Motor neuron (in vitro differentiated cells): ENCODE data around the gene TSPAN10. TPM values are rescaled to one million over a fixed set of nuclear protein-coding genes. Genes with fewer than 3 reads are reported as not detected.

Experiments
- ATAC-seq, 8 experiments: fragments of 200-7000 bp; cut with Tn5 transposase; replicated peaks in 6 of 8; 2 replicates each; pipeline ENCODE4 v1.8.0; 2021; ENCODE audit warnings: mild to moderate bottlenecking in 8 of 8, moderate library complexity in 8 of 8
- H3K27ac ChIP-seq, 2 donors: fragments of 250-450 bp; sonication (Bioruptor Pico); 2 replicates each; pipeline ENCODE4 v1.9.0; 2021; ENCODE audit warnings: antibody characterized with exemption in 2 of 2, mild to moderate bottlenecking in 2 of 2, moderate library complexity in 1 of 2
- H3K4me1 ChIP-seq, 2 donors: fragments of 250-450 bp; sonication (Bioruptor Pico); replicated peaks in 1 of 2; 2 replicates each; pipeline ENCODE4 v1.6.1; 2021; ENCODE audit warnings: antibody characterized with exemption in 2 of 2, mild to moderate bottlenecking in 2 of 2, moderate library complexity in 1 of 2
- H3K4me3 ChIP-seq, 5 donors: fragments of 250-450 bp; sonication (Bioruptor Pico); 2 replicates each; pipeline ENCODE4 v1.9.0; 2021; ENCODE audit warnings: antibody characterized with exemption in 5 of 5, mild to moderate bottlenecking in 5 of 5, moderate library complexity in 4 of 5
- WGBS, 10 experiments: fragments of 450-650 bp; shearing (Covaris generic); methylation state at CpG; one replicate each; pipeline ENCODE4 v1.0.0; 2022; 5-methylcytosine and 5-hydroxymethylcytosine counted together
- in situ Hi-C, 9 experiments: fragments of 400-800 bp; cut with MboI; loops; one replicate each; pipeline ENCODE4 v1.15.0; 2021; ENCODE audit warnings: low sequenced_read_pairs in 9 of 9, low pct_unique_long_range_greater_than_20kb in 2 of 9; ENCODE audit not compliant: unreplicated experiment in 9 of 9
- total RNA-seq, 8 experiments: library from RNA; unstranded; fragments of 300-600 nt; gene quantifications; 2 replicates each; pipeline versions ENCODE4 v1.2.3 to v1.2.4, GENCODE V29; 2022

Gene TSPAN10
- total RNA-seq, 8 experiments from 2014 or later: 0.22 to 1.2 (median 1.00) TPM; not detected in 1

DNA sequence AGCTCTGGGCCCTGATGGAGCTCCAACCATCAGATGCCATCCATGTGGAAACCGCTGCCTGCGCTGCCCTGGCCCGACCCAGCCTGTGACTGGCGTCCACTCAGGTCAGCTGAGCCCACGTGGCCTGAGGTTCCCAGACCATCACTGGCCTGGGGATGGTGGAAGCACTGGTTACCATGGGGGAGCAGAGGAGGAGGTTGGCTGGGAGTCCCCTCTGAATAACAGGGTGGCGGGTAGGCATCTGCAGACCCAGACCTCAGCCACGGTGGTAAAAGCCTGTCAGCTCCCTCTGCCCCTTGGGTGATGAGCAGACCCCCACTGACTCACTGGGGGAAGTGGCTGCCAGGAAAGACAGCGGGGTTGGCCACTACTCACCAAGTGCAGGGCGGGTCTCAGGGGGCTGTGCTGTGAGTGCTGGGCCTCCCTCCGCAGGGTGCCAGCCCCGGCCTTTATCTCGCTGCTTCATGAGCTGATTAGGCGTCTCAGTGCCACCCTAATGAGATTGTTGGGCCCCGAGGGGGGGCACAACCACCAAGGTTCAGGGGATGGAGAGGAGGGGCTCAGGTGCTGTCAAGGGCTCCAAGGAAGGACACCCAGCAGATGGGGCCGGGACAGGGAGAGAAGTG lies 19.2 kb downstream of the TSPAN10 start, which contains the start of gene PDE6G:
PDE6G (minus strand) TSS at position 425 of the 626 bp plus-strand sequence. CDS start 3,237 bp downstream, outside the sequence.
- Histone ChIP-seq H3K27ac (no peak within 1 kb of the TSS), H3K4me1 (peaks cover 0 to 3% of the 10 kb centered on the region in 2 donors), H3K4me3 (no peak within 1 kb of the TSS)
- in situ Hi-C loops: no loop called here
- WGBS, 10 experiments: 81 to 95% methylated on average over 4 to 5 of the region's 15 CpGs; no CpG with 5 or more reads in 8 of the 10 experiments
- ATAC-seq: peak in 2 of 8 experiments; percentile 11 to 16

DNA sequence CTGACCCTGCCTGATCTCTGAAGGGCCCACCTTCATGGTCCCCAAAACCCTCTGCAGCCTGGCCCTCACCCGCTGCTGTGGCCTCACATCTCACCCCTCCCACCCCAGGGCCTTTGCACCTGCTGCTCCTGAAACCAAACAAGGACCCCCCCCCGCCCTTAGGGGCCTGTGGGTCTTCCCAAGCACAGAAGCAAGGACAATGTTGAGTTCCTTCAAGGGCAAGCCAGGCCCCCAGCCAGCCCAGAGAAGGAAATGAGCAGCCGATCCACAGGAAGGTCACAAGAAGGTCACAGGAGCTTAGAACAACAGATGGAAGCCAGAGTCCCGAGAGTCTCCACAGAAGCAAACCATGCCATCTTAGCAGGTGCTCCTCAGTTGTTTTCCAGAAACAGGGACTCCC lies 19.8 kb downstream of the TSPAN10 start:
- Histone ChIP-seq H3K27ac (no peak overlapping the region), H3K4me3 (no peak overlapping the region), H3K4me1 (peaks cover 0 to 3% of the 10 kb centered on the region in 2 donors)
- ATAC-seq: peak in 1 of 8 experiments; percentile 5
- in situ Hi-C loops: no loop called here
- 40% methylated on average over 1 of the region's 4 CpGs; no CpG with 5 or more reads in 9 of the 10 experiments for WGBS, 10 experiments

DNA sequence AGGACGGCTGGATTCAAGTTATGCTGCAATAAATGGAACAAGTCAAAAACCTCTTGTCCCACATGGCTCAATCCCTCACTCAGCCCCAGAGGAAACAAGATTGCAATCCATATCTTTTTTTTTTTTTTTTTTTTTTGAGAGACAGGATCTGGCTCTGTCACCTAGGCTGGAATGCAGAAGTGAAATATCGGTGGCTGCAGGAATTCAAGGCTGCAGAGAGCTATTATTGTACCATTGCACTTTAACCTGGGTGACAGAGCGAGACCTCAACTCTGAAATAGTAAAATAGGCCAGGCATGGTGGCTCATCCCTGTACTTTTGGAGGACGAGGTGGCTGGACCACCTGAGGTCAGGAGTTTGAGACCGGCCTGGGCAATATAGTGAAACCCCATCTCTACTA lies 22.0 kb downstream of the TSPAN10 start:
- in situ Hi-C loops: no loop called here
- ATAC-seq: no peak
- Histone ChIP-seq H3K4me1 (no peaks in the 10 kb centered on the region), H3K27ac (no peak overlapping the region), H3K4me3 (no peak overlapping the region)
- WGBS, 10 experiments: 57 to 100% (median 86%) methylated on average over 1 to 5 of the region's 5 CpGs

DNA sequence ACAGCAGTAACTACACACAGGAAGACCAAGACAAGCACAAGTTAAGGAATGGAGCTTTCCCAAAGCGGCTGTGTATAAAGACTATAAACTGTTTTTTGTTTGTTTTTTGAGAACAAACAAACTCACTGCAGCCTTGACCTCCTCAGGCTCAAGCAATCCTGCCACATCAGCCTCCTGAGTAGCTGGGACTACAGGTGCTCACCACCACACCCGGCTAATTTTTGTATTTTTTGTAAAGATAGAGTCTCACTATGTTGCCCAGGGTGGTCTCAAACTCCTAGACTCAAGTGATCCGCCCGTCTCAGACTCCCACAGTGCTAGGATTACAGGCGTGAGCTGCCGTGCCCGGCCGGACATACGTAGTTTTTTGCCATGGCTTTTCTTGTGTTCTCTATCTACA lies 23.4 kb downstream of the TSPAN10 start:
- Histone ChIP-seq H3K27ac (no peak overlapping the region), H3K4me1 (peaks cover 3% of the 10 kb centered on the region in 2 donors), H3K4me3 (no peak overlapping the region)
- in situ Hi-C loops: no loop called here
- ATAC-seq: no peak
- 52 to 93% (median 82%) methylated on average over 1 to 9 of the region's 9 CpGs; no CpG with 5 or more reads in 3 of the 10 experiments for WGBS, 10 experiments

DNA sequence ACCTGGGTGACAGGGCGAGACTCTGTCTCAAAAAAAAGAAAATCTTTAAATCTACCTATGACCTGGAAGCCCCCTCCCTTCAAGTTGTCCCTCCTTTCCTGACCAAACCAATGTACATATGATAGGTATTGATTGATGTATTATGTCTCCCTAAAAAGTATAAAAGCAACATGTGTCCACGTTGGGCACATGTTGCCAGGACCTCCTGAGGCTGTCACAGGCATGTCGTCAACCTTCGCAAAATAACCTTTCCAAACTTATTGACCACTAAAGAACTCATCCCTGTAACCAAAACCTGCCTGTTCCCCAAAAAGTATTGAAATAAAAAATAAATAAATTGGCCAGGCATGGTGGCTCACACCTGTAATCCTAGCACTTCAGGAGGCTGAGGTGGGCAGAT lies 25.0 kb downstream of the TSPAN10 start:
- in situ Hi-C loops: no loop called here
- no peak for ATAC-seq
- H3K27ac ChIP-seq: no peak overlapping the region
- no peak overlapping the region for H3K4me3 ChIP-seq
- 43 to 100% (median 80%) methylated on average over 1 to 4 of the region's 4 CpGs; no CpG with 5 or more reads in 3 of the 10 experiments for WGBS, 10 experiments
- peaks cover 6% of the 10 kb centered on the region in 2 donors for H3K4me1 ChIP-seq

DNA sequence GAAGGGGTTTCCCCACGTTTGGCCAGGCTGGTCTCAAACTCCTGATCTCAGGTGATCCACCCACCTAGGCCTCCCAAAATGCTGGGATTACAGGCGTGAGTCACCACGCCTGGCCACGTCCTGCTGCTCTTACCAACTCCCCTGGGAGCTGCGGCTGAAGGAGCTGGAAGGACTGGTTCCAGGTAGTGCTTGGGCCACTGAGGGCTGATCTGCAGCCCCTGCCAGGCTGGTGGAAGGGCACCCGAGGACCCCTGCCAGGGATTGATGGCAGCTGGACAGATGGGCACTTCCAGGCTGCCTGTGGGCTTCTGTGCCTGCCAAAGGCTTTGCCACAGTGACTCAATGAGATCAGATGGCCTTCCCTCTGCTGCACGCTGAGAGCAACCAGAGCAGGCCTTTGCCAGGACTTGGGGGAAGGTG lies 27.1 kb downstream of the TSPAN10 start:
- H3K4me3 ChIP-seq: no peak overlapping the region
- no peak overlapping the region for H3K27ac ChIP-seq
- in situ Hi-C loops: no loop called here
- peaks cover 15% of the 10 kb centered on the region in 2 donors for H3K4me1 ChIP-seq
- ATAC-seq: no peak
- WGBS, 10 experiments: 84 to 100% (median 86%) methylated on average over 1 to 3 of the region's 7 CpGs; no CpG with 5 or more reads in 7 of the 10 experiments

DNA sequence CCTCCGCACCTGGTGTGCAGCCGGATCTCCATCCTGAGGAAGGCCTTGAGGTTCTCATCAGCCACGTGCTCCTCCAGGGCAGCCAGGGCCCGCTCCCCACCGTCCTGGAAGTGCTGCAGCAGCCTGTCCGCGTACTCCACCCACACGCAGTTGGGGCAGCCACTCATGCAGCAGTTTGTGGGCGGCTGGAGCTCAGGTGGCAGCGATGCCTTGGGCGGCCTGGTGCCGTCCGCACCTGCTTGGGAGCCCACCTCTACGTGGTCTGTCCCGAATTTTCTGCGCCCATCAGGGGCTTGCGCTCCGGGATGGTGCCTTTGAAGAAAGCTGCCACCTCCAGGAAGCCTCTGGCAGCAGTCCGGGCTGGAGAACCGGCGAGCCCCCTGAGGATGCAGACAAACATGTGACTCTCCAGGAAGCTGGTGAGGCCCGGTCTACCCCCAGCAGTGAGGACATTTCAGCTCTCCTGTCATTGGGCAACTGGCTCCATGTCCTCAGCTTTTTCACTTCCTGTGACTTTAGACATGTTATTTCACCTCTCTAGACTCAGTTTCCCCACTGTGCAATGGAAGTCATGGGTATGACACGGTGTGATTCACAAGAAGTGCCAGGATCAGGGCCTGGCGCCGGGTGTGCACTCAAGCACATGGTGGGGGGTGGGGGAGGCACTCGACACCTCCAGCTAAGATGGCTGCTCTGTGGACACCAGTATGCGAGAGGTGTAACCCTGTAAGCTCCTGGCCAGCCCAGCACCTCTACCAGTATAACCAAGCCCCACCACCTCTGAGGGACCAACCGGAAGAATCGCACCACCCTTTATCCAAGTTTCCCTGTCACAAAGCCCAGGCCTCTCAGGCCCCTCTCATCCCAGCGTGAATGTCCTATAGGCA lies 28.5 kb downstream of the TSPAN10 start:
- Histone ChIP-seq H3K4me3 (peak overlapping the region; percentile 50 to 100 (median 72)), H3K27ac (peak overlapping the region; percentile 53 to 89), H3K4me1 (peaks cover 15% of the 10 kb centered on the region in 2 donors)
- 0 to 100% (median 42%) methylated on average over 1 to 4 of the region's 30 CpGs; no CpG with 5 or more reads in 4 of the 10 experiments for WGBS, 10 experiments
- peak in 3 of 8 experiments; percentile 1 to 19 (median 17) for ATAC-seq
- in situ Hi-C loops: no loop called here

DNA sequence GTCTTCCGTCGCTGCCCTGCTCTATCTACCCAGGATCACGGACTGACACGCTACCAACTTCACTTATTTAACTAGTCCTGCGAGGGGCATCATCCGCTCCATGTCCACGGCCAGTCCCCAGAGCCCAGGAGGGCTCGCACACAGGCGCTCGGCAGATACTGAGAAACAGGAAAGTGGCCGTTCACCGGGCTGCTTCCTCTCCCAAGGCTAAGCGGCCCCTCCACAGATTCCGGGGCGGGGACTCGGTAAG lies 29.0 kb downstream of the TSPAN10 start:
- peak in 1 of 8 experiments; percentile 34 for ATAC-seq
- Histone ChIP-seq H3K4me3 (peak overlapping the region; percentile 50 to 100 (median 72)), H3K27ac (peak overlapping the region; percentile 53 to 89), H3K4me1 (peaks cover 15% of the 10 kb centered on the region in 2 donors)
- in situ Hi-C loops: no loop called here
- 0% methylated on average over 6 to 8 of the region's 16 CpGs; no CpG with 5 or more reads in 8 of the 10 experiments for WGBS, 10 experiments

DNA sequence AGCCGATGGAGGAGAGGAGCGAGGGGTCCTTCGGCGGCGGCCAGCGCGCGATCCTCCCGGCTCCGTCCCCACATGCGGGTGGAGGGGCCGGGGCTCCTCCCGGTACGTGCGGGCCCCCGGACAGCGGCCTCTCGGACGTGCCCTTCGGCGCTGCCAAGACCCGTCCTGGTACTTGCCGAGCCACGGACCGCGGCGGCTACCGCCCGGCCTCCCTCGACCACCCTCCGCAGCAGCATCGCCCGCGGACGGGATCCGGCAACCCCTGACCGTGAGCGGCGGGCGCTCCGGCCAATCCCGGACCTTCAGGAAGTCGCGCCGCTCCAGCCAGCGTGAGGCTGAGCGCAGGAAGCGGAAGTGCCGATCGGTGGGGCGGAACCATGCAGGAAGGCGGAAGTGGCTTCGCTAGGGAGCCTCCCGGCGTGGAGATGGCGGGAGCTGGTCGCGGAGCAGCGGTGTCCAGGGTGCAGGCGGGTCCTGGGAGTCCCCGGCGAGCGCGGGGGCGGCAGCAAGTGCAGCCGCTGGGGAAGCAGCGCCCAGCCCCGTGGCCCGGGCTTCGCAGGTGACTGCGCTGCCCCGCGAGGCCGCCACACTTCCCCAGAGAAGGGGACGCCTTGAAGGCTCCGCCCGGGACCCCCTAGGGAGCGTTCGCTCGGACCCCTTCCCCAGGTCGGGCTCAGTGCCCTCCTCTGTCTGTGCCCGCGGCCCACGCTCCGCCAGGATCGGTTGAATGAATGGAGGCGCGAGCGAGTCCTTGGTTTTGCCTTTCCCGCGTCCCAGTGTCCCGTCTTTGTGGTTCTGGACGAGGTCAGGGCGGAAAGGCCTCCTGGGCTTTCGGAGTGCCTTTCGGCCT lies 29.6 kb downstream of the TSPAN10 start, which contains the start of the genes CCDC137 and OXLD1:
CCDC137 (plus strand) TSS at position 396 of the 850 bp plus-strand sequence; CDS start at position 426, 30 bp downstream.
OXLD1 (minus strand) TSS at position 264 of the 850 bp plus-strand sequence; CDS start at position 236, 28 bp downstream.
- in situ Hi-C loops: no loop called here
- 0 to 3% (median 0%) methylated on average over 1 to 19 of the region's 96 CpGs; no CpG with 5 or more reads in 4 of the 10 experiments for WGBS, 10 experiments
- peaks cover 15% of the 10 kb centered on the region in 2 donors for H3K4me1 ChIP-seq
- H3K4me3 ChIP-seq: peak within 1 kb of the TSS; percentile 50 to 100 (median 72)
- peak; percentile 92 to 98 (median 98) for ATAC-seq
- peak within 1 kb of the TSS; percentile 57 to 89 for H3K27ac ChIP-seq

DNA sequence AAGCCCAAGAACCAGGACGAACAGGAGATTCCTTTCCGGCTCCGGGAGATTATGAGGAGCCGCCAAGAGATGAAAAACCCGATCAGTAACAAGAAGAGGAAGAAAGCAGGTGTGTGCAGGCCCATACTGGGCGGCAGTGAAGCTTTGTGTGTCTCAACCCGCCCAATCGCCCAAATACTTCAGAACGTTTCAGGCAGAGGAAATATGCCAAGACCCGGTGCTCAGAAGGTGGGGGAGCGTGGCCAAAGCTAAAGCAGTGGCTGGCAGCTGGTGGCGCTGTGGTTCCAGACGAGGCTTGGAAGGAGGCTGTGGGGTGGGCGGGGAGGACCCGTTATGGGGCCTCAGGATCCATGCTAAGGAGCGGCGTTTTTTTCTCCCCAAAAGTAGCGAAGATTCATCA lies 30.8 kb downstream of the TSPAN10 start:
- H3K4me3 ChIP-seq: no peak overlapping the region
- 69 to 100% (median 93%) methylated on average over 1 to 8 of the region's 18 CpGs; no CpG with 5 or more reads in 5 of the 10 experiments for WGBS, 10 experiments
- peaks cover 15% of the 10 kb centered on the region in 2 donors for H3K4me1 ChIP-seq
- no peak for ATAC-seq
- no peak overlapping the region for H3K27ac ChIP-seq
- in situ Hi-C loops: no loop called here

DNA sequence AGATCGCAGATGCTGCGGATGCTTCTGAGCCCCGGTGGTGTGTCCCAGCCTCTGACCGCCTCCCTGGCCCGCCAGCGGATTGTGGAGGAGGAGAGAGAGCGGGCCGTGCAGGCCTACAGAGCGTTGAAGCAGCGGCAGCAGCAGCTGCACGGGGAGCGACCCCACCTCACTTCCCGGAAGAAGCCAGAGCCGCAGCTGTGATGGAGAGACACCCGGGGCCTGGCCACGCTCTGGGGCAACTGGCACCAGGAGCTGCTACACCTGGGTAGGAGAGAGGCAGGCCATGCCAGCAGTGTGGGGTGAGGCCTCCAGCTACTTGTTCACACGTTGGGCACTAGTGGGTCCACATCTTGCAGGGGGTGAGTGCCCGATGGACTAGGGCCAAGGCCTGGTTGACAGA lies 35.5 kb downstream of the TSPAN10 start:
- WGBS, 10 experiments: 88 to 100% (median 93%) methylated on average over 1 to 6 of the region's 18 CpGs; no CpG with 5 or more reads in 7 of the 10 experiments
- in situ Hi-C loops: no loop called here
- peaks cover 5 to 9% of the 10 kb centered on the region in 2 donors for H3K4me1 ChIP-seq
- no peak overlapping the region for H3K27ac ChIP-seq
- peak in 5 of 8 experiments; percentile 7 to 24 (median 13) for ATAC-seq
- H3K4me3 ChIP-seq: no peak overlapping the region

DNA sequence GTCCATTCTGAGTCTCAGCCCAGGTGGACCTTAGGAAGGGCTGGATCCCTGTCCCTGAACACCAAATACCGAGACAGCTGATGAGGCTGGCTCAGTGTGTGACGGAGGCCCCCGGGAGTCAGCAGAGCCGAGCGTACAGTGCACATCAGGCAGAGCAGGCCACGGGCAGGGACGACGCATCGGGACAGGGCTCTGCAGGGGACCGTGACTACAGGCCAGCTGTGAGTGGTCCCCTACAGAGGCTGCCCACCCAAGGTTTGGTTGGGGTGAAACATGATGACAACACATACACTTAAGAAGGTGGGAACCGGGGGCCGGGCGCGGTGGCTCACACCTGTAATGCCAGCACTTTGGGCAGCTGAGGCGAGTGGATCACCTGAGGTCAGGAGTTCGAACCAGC lies 36.0 kb downstream of the TSPAN10 start:
- H3K4me3 ChIP-seq: no peak overlapping the region
- 80 to 100% (median 93%) methylated on average over 1 to 9 of the region's 16 CpGs; no CpG with 5 or more reads in 4 of the 10 experiments for WGBS, 10 experiments
- in situ Hi-C loops: no loop called here
- peak in 5 of 8 experiments; percentile 8 to 21 (median 14) for ATAC-seq
- H3K4me1 ChIP-seq: peaks cover under 1 to 4% of the 10 kb centered on the region in 2 donors
- H3K27ac ChIP-seq: no peak overlapping the region
